Activated T-helper 2 cell treated with anti-CD3 and anti-CD28 coated beads, Interferon-gamma antibody, Interleukin-2, Interleukin-4, amounts not matched to agents 10 μg/mL and 5 μg/mL and 100 μg/mL, durations not matched to agents 14 hours and 24 hours and 36 hours (primary cell): ENCODE results near the gene C14orf132. TPM values are rescaled to one million over a fixed set of nuclear protein-coding genes. Genes with fewer than 3 reads are reported as not detected.

ENCODE experiments used
- DNase-seq: peaks from one replicate; pipeline ENCODE4 v3.0.0; 2021; ENCODE audit warnings: low spot score
- H3K27ac Mint-ChIP-seq: one replicate; pipeline ENCODE4 v1.8.0; 2021; ENCODE audit warnings: mixed read lengths
- H3K27me3 Mint-ChIP-seq: one replicate; pipeline ENCODE4 v1.8.0; 2021; ENCODE audit warnings: low read depth, mixed read lengths
- H3K36me3 Mint-ChIP-seq: one replicate; pipeline ENCODE4 v1.8.0; 2021; ENCODE audit warnings: low read depth, mixed read lengths
- H3K4me1 Mint-ChIP-seq: one replicate; pipeline ENCODE4 v1.8.0; 2021; ENCODE audit warnings: low read depth, mixed read lengths
- H3K4me3 Mint-ChIP-seq: one replicate; pipeline ENCODE4 v1.8.0; 2021; ENCODE audit warnings: low read depth, mild to moderate bottlenecking, moderate library complexity, mixed read lengths
- H3K9me3 Mint-ChIP-seq: one replicate; pipeline ENCODE4 v1.8.0; 2021; ENCODE audit warnings: mixed read lengths
- intact Hi-C: fragments of 100-400 bp; cut with micrococcal nuclease; formaldehyde crosslinking; loops from one replicate; pipeline ENCODE4 v1.15.1; 2023
- total RNA-seq: library from RNA; stranded (reverse); gene quantifications from 2 replicates; pipeline ENCODE4 v1.2.3, GENCODE V29; 2022

C14orf132 gene
- total RNA-seq, 1 donor from 2014 or later, result 1.6 TPM

- Mint-ChIP-seq H3K27ac (no peak overlapping the region), H3K4me1 (no peaks in the 10 kb centered on the region), H3K27me3 (no peaks in the 10 kb centered on the region), H3K4me3 (no peak overlapping the region), H3K9me3 (no peaks in the 10 kb centered on the region), H3K36me3 (no peaks in the 10 kb centered on the region)
- intact Hi-C loops, result no loop called here
- DNase-seq, result no peak
Measured at GRCh38 chr14:96085369-96085768, 46.2 kb downstream of the C14orf132 start.

- no peak for DNase-seq
- H3K9me3 Mint-ChIP-seq, result no peaks in the 10 kb centered on the region
- no peak overlapping the region for H3K27ac Mint-ChIP-seq
- intact Hi-C loops, result no loop called here
- no peaks in the 10 kb centered on the region for H3K4me1 Mint-ChIP-seq
- no peaks in the 10 kb centered on the region for H3K27me3 Mint-ChIP-seq
- no peak overlapping the region for H3K4me3 Mint-ChIP-seq
- H3K36me3 Mint-ChIP-seq, result no peaks in the 10 kb centered on the region
Measured at GRCh38 chr14:96086032-96086431, 46.9 kb downstream of the C14orf132 start.

- Mint-ChIP-seq H3K4me3 (no peak overlapping the region), H3K36me3 (no peaks in the 10 kb centered on the region), H3K27ac (no peak overlapping the region), H3K9me3 (no peaks in the 10 kb centered on the region), H3K4me1 (no peaks in the 10 kb centered on the region), H3K27me3 (no peaks in the 10 kb centered on the region)
- intact Hi-C loops, result no loop called here
- DNase-seq, result no peak
Measured at GRCh38 chr14:96086574-96087077, 47.5 kb downstream of the C14orf132 start.

- Mint-ChIP-seq H3K36me3 (no peaks in the 10 kb centered on the region), H3K4me1 (no peaks in the 10 kb centered on the region), H3K27ac (no peak overlapping the region), H3K27me3 (no peaks in the 10 kb centered on the region), H3K4me3 (no peak overlapping the region), H3K9me3 (no peaks in the 10 kb centered on the region)
- DNase-seq, result no peak
- intact Hi-C loops, result no loop called here
Measured at GRCh38 chr14:96088074-96088473, 48.9 kb downstream of the C14orf132 start.

- Mint-ChIP-seq H3K4me1 (no peaks in the 10 kb centered on the region), H3K36me3 (no peaks in the 10 kb centered on the region), H3K27ac (no peak overlapping the region), H3K27me3 (no peaks in the 10 kb centered on the region), H3K4me3 (no peak overlapping the region), H3K9me3 (no peaks in the 10 kb centered on the region)
- intact Hi-C loops, result no loop called here
- DNase-seq, result no peak
Measured at GRCh38 chr14:96088481-96088880, 49.3 kb downstream of the C14orf132 start.

- intact Hi-C loops, result no loop called here
- Mint-ChIP-seq H3K4me3 (no peak overlapping the region), H3K27me3 (no peaks in the 10 kb centered on the region), H3K27ac (no peak overlapping the region), H3K4me1 (no peaks in the 10 kb centered on the region), H3K36me3 (no peaks in the 10 kb centered on the region), H3K9me3 (no peaks in the 10 kb centered on the region)
- DNase-seq, result no peak
Measured at GRCh38 chr14:96088911-96089310, 49.7 kb downstream of the C14orf132 start.

GRCh38 chr14:96089401-96089800, 50.2 kb downstream of the C14orf132 start:
- no peak for DNase-seq
- no peak overlapping the region for H3K27ac Mint-ChIP-seq
- H3K9me3 Mint-ChIP-seq, result no peaks in the 10 kb centered on the region
- H3K4me1 Mint-ChIP-seq, result no peaks in the 10 kb centered on the region
- H3K27me3 Mint-ChIP-seq, result no peaks in the 10 kb centered on the region
- H3K36me3 Mint-ChIP-seq, result no peaks in the 10 kb centered on the region
- intact Hi-C loops, result no loop called here
- H3K4me3 Mint-ChIP-seq, result no peak overlapping the region

- no peaks in the 10 kb centered on the region for H3K36me3 Mint-ChIP-seq
- H3K9me3 Mint-ChIP-seq, result no peaks in the 10 kb centered on the region
- H3K27me3 Mint-ChIP-seq, result no peaks in the 10 kb centered on the region
- H3K4me1 Mint-ChIP-seq, result no peaks in the 10 kb centered on the region
- DNase-seq, result no peak
- H3K27ac Mint-ChIP-seq, result no peak overlapping the region
- H3K4me3 Mint-ChIP-seq, result no peak overlapping the region
- intact Hi-C loops, result no loop called here
Measured at GRCh38 chr14:96090441-96091148, 51.4 kb downstream of the C14orf132 start.

GRCh38 chr14:96091149-96091693, 52.1 kb downstream of the C14orf132 start:
- H3K4me3 Mint-ChIP-seq, result no peak overlapping the region
- H3K27me3 Mint-ChIP-seq, result no peaks in the 10 kb centered on the region
- H3K4me1 Mint-ChIP-seq, result peaks cover under 1% of the 10 kb centered on the region
- no peaks in the 10 kb centered on the region for H3K9me3 Mint-ChIP-seq
- intact Hi-C loops, result no loop called here
- H3K36me3 Mint-ChIP-seq, result no peaks in the 10 kb centered on the region
- DNase-seq, result no peak
- no peak overlapping the region for H3K27ac Mint-ChIP-seq

GRCh38 chr14:96091941-96092411, 52.8 kb downstream of the C14orf132 start:
- H3K27ac Mint-ChIP-seq, result no peak overlapping the region
- no peaks in the 10 kb centered on the region for H3K9me3 Mint-ChIP-seq
- no peaks in the 10 kb centered on the region for H3K27me3 Mint-ChIP-seq
- no peaks in the 10 kb centered on the region for H3K36me3 Mint-ChIP-seq
- intact Hi-C loops, result no loop called here
- peaks cover 2% of the 10 kb centered on the region for H3K4me1 Mint-ChIP-seq
- H3K4me3 Mint-ChIP-seq, result no peak overlapping the region
- DNase-seq, result no peak

- intact Hi-C loops, result no loop called here
- Mint-ChIP-seq H3K36me3 (no peaks in the 10 kb centered on the region), H3K9me3 (no peaks in the 10 kb centered on the region), H3K4me1 (peaks cover 2% of the 10 kb centered on the region), H3K27me3 (no peaks in the 10 kb centered on the region), H3K27ac (no peak overlapping the region), H3K4me3 (no peak overlapping the region)
- DNase-seq, result no peak
Measured at GRCh38 chr14:96092936-96093335, 53.8 kb downstream of the C14orf132 start.

GRCh38 chr14:96094211-96094610, 55.0 kb downstream of the C14orf132 start:
- Mint-ChIP-seq H3K4me1 (peaks cover 2% of the 10 kb centered on the region), H3K4me3 (no peak overlapping the region), H3K36me3 (no peaks in the 10 kb centered on the region), H3K27me3 (no peaks in the 10 kb centered on the region), H3K27ac (no peak overlapping the region), H3K9me3 (no peaks in the 10 kb centered on the region)
- DNase-seq, result no peak
- intact Hi-C loops, result no loop called here

GRCh38 chr14:96094656-96095055, 55.5 kb downstream of the C14orf132 start:
- Mint-ChIP-seq H3K9me3 (no peaks in the 10 kb centered on the region), H3K4me3 (no peak overlapping the region), H3K27me3 (no peaks in the 10 kb centered on the region), H3K4me1 (peaks cover 2% of the 10 kb centered on the region), H3K36me3 (no peaks in the 10 kb centered on the region), H3K27ac (no peak overlapping the region)
- no peak for DNase-seq
- intact Hi-C loops, result no loop called here
